ENCODE results near the gene TMEM225B. TPM values are rescaled to one million over a fixed set of nuclear protein-coding genes. Genes with fewer than 3 reads are reported as not detected.

The TMEM225B gene
- total RNA-seq, 1 experiment from 2014 or later, result 3.1 TPM

GRCh38 chr7:99596408-99596955 is 1.6 kb upstream of the TMEM225B start:
- ATAC-seq (no peak), DNase-seq (ENCODE audit: low read depth, low spot score) (no peak)
- Histone ChIP-seq H3K36me3 (ENCODE audit: control insufficient read depth in 1 of 2, insufficient read depth in 2 of 2, low read length in 2 of 2) (no peaks in the 10 kb centered on the region), H3K79me2 (ENCODE audit: insufficient read depth, low read length) (no peaks in the 10 kb centered on the region), H3K4me2 (ENCODE audit: low read length) (no peak overlapping the region), H4K20me1 (ENCODE audit: insufficient read depth) (no peaks in the 10 kb centered on the region), H3K9me3 (ENCODE audit: control insufficient read depth in 1 of 2, insufficient read depth in 1 of 2, low read depth in 1 of 2, low read length in 2 of 2) (no peaks in the 10 kb centered on the region), H3K4me3 (replicated peaks in 1 of 2; ENCODE audit: low read depth in 1 of 2, low read length in 2 of 2) (no peak overlapping the region), H2AFZ (ENCODE audit: low read depth, low read length, poor library complexity, severe bottlenecking) (no peak overlapping the region), H3K9me2 (ENCODE audit: insufficient read depth) (no peaks in the 10 kb centered on the region), H3K27me3 (ENCODE audit: insufficient read depth, low read length) (no peaks in the 10 kb centered on the region), H3K4me1 (ENCODE audit: control insufficient read depth in 1 of 2, insufficient read depth in 2 of 2, low read length in 2 of 2) (no peaks in the 10 kb centered on the region), H3K27ac (ENCODE audit: low read depth, low read length) (no peak overlapping the region), H3K9ac (ENCODE audit: low read length) (no peak overlapping the region)
- RAD21 ChIA-PET (ENCODE audit: low non-redundant PET in 1 of 2, low total read pairs in 2 of 2, uncharacterized antibody in 2 of 2, unreplicated experiment in 2 of 2), result no interaction called here
- CTCF ChIA-PET, result no interaction called here
- intact Hi-C loops (cut with micrococcal nuclease), result no loop called here
- TF ChIP-seq EGR1 (IDR thresholded peaks at IDR 0.05; ENCODE audit: low read depth), result no peak
- TF ChIP-seq ZBTB33 (IDR thresholded peaks at IDR 0.05; ENCODE audit: extremely low read depth, insufficient replicate concordance, low read length), result no peak
- TF ChIP-seq ELF1 (IDR thresholded peaks at IDR 0.05; ENCODE audit: borderline replicate concordance, low read depth), result no peak
- TF ChIP-seq ZFX (IDR thresholded peaks at IDR 0.05), result no peak
- TF ChIP-seq, protein P1, sequence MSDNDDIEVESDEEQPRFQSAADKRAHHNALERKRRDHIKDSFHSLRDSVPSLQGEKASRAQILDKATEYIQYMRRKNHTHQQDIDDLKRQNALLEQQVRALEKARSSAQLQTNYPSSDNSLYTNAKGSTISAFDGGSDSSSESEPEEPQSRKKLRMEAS (IDR thresholded peaks at IDR 0.05), result no peak
- no peak for TF ChIP-seq POLR2AphosphoS5 (IDR thresholded peaks at IDR 0.05; ENCODE audit: low read depth, low read length)
- TF ChIP-seq RAD21 (IDR thresholded peaks at IDR 0.05; ENCODE audit: low read depth), result no peak
- TF ChIP-seq CTCF (IDR thresholded peaks at IDR 0.05 in 2 of 3, conservative IDR thresholded peaks at IDR 0.05 in 1 of 3; ENCODE audit: borderline replicate concordance in 1 of 3, insufficient read depth in 1 of 3, low read depth in 2 of 3, low read length in 2 of 3), result no peak
- TF ChIP-seq EZH2 (IDR thresholded peaks at IDR 0.05), result no peak
- TF ChIP-seq ZNF274 (IDR thresholded peaks at IDR 0.05; ENCODE audit: low read depth, low read length), result no peak
- no peak for TF ChIP-seq SP1 (IDR thresholded peaks at IDR 0.05; ENCODE audit: low read depth)
- no peak for TF ChIP-seq TCF7L2 (IDR thresholded peaks at IDR 0.05; ENCODE audit: borderline replicate concordance, extremely low read depth, insufficient read depth, insufficient read length)
- no peak for TF ChIP-seq SIN3A (IDR thresholded peaks at IDR 0.05; ENCODE audit: low read depth)
- TF ChIP-seq JUND (IDR thresholded peaks at IDR 0.05), result no peak
- BruUV-seq (replicated peaks), result no TSS peak
- POLR2A ChIA-PET, result no interaction called here
